ENCODE results near the gene PGAP3.
"Not testable (repeated sequence)": the region's sequence is repeated elsewhere in the genome, so short reads cannot be mapped to it uniquely, and the experiment has no call there.

Gene PGAP3

DNA sequence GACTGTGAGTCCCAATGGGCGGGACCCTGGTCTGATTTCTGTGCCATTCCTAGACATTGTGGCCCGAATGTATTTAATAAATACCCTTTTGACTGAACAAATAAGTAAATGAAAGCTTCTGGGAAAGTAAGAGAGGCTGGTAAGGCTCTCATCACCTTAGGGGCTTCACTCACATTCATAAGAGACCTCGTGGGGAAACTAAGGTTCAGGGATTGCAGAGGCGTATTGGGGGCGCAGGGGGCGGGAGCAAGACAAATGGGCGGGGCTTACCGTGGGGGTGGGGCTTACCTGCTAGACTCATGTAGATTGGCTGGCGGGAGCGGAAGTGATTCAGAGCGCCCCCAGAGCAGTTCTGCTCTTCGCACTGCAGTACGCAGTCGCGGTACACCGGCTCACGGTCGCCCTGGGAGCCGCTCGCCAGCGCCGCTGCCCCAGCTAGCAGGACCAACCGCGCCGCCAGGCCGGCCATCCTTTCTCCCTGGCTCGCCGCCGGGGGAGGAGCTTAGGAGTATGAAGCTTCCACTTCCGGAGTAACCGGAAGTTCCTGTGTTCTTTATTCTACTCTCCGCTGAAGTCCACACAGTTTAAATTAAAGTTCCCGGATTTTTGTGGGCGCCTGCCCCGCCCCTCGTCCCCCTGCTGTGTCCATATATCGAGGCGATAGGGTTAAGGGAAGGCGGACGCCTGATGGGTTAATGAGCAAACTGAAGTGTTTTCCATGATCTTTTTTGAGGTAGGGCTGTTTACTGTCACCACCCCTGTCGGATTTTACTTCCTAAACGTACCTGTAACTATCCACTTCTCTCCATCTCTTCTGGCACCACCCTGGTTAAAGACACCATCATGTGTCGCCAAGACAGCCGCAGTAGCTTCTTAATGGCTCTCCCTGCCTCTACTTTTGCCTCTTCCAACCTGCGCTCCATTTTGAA lies at the start of gene PGAP3:
TSS of gene PGAP3 (minus strand) at position 512 of the 929 bp plus-strand sequence. CDS start at position 469, 43 bp downstream.
- DNase-seq: peak; percentile 86

DNA sequence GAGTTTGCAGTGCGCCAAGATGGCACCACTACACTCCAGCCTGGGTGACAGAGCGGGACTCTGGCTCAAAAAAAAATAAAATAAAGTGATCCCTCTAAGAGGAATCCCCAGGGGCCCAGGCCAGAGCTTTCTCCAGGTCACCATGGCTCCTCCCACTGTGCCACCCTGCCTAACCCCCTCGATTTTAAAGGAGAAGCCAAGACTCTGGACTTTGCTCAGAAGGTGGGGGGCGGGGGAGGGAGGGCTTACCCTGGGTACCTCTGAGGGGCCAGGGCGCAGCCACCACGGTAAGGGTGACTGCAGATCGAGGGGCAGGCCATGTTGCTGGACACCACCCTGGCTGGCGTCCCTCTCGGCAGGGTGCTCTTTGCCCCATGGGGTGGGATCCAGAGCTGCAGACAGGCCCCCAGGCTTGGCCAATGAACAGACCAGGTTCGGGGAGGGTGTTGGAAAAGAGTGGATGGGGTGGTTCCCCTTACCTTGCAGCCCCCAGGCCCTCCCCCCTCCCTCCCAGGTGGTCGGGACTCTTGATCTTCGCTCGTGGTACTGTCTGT lies 49.4 kb upstream of the PGAP3 start:
- no peak for DNase-seq

- DNase-seq: no peak
Measured at GRCh38 chr17:39736319-39737165, 48.7 kb upstream of the PGAP3 start.

- DNase-seq: no peak
Measured at GRCh38 chr17:39735882-39736281, 48.0 kb upstream of the PGAP3 start.

- DNase-seq: no peak
Measured at GRCh38 chr17:39732586-39732985, 44.7 kb upstream of the PGAP3 start.

DNA sequence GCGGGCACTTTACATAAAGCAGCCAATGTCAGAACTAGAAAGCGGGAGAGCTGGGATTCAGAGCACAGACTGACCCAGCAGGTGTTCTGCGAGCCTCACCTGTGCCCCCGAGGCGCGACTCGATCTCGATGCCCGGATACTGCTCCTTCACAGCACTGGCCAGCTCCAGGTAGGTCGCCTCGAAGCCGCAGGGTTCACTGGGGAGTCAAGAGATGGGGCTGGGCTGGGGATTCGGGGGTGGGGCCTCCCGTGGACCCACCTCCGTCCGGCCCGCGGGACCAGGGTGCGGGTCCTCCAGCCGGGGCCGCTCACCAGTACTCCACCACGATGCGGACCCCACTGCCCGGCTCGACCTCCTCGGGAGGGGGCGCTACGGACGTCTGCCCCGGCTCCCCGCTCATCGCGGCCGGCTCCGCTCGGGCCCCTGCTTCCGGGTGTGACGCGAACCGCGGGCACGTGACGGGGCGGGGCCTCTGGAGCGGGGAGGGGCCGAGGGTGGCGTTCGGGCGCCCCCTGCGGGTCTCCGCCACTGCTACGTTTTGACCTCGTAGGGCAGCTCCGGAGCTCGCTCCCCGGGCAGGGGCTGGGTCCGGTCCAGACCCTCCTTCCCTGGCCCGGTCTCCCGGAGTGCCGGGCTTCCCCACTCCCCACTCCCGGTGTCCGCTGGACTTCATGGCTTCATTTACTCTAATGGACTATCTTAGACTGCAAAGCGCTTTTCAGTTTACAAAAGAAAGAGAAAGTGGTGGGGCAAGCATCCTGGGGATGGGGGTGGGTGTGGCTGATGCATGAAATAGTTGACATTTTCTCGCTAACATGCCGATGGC lies 42.5 kb upstream of the PGAP3 start, which contains the start of gene MIEN1:
TSS of gene MIEN1 (minus strand) at position 438 of the 827 bp plus-strand sequence. CDS start at position 401, 37 bp downstream.
- DNase-seq: peak; percentile 92

DNA sequence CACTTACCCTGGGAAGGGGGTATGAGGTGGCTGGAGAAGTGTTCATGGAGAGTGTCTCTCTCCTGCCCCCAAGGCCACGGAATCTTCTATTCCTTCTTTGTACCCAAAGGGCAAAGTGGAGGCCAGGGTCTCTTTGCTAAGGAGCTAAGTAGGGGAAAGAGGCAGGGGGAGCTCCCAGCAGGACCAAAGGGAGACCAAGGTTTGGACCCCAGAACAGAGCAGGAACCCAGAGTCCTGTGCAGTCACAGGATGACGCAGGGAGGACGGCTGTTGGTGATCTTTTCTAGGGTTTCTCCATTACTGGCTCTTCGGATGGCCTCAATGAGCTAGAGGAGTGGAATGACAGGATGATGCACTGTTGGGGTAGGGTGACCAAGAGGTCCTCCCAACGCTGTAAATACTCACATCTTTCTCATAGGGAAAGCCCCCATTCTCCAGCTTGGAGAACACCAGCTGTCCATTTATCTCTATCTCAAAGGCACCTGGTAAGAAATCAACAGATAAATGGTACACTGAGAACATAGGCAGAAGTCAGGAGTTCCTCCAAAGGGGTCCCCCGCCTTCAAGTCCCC lies 41.5 kb upstream of the PGAP3 start:
- no peak for DNase-seq

- no peak for DNase-seq
Measured at GRCh38 chr17:39727556-39727955, 39.7 kb upstream of the PGAP3 start.

GRCh38 chr17:39726617-39727016 lies 38.8 kb upstream of the PGAP3 start:
- no peak for DNase-seq

DNA sequence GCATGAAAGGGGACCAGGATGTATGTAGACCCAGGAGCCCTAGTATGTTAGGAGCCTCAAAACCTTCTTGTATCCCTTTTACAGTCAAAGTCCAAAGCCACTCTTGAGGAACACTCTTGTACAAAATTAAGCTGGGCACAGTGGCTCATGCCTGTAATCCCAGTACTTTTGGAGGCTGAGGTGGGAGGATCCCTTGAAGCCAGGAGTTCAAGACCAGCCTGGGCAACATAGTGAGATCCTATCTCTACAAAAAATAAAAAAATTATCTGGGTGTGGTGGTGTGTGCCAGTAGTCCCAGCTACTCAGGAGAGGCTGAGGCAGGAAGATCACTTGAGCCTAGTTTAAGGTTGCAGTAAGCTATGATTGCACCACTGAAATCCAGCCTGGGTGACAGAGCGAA lies 38.1 kb upstream of the PGAP3 start:
- DNase-seq: not testable (repeated sequence)

DNA sequence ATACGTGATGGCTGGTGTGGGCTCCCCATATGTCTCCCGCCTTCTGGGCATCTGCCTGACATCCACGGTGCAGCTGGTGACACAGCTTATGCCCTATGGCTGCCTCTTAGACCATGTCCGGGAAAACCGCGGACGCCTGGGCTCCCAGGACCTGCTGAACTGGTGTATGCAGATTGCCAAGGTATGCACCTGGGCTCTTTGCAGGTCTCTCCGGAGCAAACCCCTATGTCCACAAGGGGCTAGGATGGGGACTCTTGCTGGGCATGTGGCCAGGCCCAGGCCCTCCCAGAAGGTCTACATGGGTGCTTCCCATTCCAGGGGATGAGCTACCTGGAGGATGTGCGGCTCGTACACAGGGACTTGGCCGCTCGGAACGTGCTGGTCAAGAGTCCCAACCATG lies 36.9 kb upstream of the PGAP3 start:
- DNase-seq: no peak

- DNase-seq: no peak
Measured at GRCh38 chr17:39722965-39723848, 35.4 kb upstream of the PGAP3 start.

- DNase-seq: no peak
Measured at GRCh38 chr17:39722104-39722503, 34.2 kb upstream of the PGAP3 start.

DNA sequence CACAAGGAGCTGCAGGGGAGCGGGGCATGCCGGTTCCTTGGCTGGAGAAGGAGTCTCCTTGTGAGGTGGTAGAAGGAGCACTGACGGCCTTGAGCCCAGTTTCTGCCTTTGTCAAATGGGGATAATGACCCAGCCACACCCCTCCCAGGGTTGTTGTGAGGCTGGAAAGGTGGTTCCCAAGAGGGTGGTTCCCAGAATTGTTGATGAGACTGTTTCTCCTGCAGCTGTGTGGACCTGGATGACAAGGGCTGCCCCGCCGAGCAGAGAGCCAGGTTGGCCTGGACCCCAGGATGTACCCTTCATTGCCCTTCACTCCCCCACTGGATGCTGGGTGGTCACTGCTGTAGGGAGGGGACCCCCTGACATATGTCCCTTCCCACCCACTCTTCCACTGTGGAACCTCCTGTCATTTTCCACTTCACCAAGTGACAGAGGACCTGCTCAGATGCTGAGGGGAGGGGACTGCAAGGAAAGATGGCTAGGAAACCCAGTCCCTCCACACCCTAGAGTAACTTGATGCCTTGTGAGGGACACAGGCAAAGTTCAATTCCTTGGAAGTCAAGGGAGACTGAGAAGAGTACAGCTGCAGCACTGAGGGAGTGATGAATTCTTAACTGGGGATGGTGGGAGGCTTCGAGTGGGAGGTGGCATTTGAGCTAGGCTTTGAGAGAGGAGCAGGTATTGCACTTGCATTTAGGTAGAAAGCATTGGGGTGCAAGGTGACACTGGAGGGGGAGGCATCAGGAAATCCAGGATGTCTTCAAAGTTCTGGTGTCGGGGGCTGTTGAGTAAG lies 31.9 kb upstream of the PGAP3 start:
- DNase-seq: no peak

GRCh38 chr17:39717660-39718059 lies 29.8 kb upstream of the PGAP3 start:
- no peak for DNase-seq

GRCh38 chr17:39716879-39717536 lies 29.2 kb upstream of the PGAP3 start:
- DNase-seq: no peak

DNA sequence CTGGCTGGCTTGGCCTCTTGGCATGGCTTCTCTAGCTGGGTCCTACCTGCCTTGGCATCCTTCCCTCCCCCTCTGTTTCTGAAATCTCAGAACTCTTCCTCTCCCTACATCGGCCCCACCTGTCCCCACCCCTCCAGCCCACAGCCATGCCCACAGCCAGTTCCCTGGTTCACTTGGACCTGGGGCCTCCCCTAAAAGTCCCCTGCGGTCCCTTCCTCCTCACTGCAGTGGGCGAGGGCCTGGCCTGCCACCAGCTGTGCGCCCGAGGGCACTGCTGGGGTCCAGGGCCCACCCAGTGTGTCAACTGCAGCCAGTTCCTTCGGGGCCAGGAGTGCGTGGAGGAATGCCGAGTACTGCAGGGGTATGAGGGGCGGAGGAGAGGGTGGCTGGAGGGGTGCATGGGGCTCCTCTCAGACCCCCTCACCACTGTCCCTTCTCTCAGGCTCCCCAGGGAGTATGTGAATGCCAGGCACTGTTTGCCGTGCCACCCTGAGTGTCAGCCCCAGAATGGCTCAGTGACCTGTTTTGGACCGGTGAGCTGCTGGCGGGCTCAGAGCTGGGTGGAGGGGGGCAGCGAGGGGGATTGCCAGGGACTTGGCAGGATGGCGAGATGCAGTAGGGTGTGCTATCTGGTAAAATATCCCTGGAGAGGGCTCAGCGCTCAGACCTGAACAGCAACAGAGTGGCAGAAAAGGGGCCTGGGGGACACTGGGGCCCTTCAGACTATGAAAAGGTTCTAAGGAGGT lies 28.4 kb upstream of the PGAP3 start:
- no peak for DNase-seq

DNA sequence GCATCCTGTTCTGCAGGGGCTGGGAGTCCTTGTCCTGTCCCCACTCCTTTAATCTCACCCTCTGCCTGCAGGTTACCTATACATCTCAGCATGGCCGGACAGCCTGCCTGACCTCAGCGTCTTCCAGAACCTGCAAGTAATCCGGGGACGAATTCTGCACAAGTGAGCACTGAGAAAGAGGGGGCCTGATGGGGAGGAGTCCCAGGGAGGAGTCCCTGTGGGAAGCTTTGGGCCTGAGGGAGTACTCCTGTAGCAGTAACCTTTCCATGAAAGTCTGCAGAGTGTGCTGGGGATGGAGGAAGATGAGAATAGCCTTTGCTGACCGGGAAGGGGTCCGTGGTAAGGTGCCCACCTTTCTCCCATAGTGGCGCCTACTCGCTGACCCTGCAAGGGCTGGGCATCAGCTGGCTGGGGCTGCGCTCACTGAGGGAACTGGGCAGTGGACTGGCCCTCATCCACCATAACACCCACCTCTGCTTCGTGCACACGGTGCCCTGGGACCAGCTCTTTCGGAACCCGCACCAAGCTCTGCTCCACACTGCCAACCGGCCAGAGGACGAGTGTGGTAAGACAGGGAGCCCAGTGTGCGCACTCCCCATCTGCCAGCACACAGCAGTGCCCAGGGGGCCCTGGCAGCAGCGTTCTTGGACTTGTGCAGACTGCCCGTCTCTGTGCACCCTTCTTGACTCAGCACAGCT lies 27.7 kb upstream of the PGAP3 start:
- no peak for DNase-seq

Data from CD4-positive, alpha-beta T cell treated with Interleukin-21 for 1 hour (primary cell).